ENCODE data around the gene SIMC1.
"Not testable (repeated sequence)": the region's sequence is repeated elsewhere in the genome, so short reads cannot be mapped to it uniquely, and the experiment has no call there.

The SIMC1 gene

DNA sequence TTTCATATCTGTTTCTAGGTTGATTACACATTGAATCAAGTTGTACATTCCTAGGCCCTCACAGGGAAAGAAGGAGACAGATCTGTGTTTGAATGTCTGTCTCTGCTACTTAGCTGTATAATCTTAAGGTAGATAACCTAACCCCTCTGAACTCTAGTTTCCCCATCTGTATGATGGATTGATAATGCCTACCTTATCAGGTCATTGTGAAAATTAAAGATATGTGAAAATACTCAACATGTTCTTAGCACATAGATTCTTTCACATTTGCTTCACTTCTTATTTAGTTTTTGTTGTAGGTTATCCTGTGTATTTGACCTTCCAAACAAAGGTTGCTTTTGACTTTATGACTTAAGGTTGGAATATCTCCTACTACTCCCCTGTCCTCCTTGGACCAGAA lies 50.8 kb downstream of the SIMC1 start:
- not testable (repeated sequence) for DNase-seq (ENCODE audit: insufficient read length, low spot score); FAIRE-seq

DNA sequence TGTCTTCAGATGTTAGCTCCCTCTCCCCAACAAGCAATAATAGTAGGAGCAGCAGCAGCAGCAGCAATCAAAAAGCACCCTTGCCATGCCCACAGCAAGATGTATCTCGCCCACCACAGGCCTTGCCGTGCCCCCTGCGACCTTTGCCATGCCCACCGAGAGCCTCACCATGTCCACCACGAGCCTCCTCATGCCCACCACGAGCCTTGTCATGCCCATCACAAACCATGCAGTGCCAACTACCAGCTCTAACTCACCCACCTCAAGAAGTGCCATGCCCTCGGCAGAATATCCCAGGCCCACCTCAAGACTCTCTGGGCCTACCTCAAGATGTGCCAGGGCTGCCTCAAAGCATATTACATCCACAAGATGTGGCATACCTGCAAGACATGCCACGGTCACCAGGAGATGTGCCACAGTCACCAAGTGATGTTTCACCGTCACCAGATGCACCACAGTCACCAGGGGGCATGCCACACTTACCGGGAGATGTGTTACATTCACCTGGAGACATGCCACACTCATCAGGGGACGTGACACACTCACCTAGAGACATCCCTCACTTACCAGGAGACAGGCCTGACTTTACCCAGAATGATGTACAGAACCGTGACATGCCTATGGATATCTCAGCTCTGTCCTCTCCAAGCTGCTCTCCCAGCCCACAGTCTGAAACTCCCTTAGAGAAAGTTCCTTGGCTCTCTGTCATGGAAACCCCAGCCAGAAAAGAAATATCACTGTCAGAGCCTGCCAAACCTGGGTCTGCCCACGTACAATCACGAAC lies 52.0 kb downstream of the SIMC1 start:
- FAIRE-seq; DNase-seq (ENCODE audit: insufficient read length, low spot score): not testable (repeated sequence)

DNA sequence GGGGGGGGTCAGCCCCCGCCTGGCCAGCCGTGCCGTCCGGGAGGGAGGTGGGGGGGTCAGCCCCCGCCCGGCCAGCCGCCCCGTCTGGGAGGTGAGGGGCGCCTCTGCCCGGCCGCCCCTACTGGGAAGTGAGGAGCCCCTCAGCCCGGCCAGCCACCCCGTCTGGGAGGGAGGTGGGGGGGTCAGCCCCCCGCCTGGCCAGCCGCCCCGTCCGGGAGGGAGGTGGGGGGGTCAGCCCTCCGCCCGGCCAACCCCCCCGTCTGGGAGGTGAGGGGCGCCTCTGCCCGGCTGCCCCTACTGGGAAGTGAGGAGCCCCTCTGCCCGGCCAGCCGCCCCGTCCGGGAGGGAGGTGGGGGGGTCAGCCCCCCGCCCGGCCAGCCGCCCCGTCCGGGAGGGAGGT lies 67.1 kb downstream of the SIMC1 start:
- not testable (repeated sequence) for FAIRE-seq; DNase-seq (ENCODE audit: insufficient read length, low spot score)

- DNase-seq (ENCODE audit: insufficient read length, low spot score) (no peak), FAIRE-seq (no peak)
These were observed 79.5 kb downstream of the SIMC1 start for GRCh38 chr5:176317534-176318374.

DNA sequence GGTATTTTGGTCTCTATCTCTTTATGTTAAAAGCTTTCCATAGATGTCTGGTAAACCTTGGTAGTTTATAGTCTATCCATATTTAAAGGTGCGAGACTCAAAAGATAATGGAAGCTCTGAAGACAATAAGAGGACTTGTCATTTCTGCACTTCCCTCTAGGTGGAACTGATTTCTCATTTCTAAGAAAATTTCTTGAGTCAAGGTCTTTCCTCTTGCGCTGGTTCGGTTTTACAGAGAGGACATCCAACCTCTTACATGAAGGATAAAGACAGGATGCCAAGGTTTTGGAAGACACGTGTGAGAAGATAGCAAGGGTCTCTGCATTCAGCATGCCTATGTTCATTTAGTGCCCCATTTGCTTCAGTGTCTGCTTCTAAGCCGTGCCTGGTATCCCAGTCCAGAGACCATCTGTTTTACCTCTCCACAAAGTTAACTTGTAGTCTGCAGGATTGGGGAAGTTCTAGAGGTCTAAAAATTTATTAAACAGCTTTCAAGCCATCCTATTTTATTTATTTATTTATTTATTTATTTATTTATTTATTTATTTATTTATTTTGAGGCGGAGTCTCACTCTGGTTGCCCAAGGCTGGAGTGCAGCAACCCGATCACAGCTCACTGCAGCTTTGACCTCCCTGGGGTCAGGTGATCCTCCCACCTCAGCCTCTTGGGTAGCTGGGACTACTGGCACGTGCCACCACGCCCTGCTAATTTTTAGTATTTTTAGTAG lies 81.8 kb downstream of the SIMC1 start:
- no peak for FAIRE-seq

GRCh38 chr5:176320577-176320976 lies 82.4 kb downstream of the SIMC1 start:
- no peak for FAIRE-seq
- no peak for DNase-seq (ENCODE audit: insufficient read length, low spot score)

More for the DNA sequence above, 81.8 kb downstream of the SIMC1 start:
- DNase-seq (ENCODE audit: insufficient read length, low spot score), result no peak

DNA sequence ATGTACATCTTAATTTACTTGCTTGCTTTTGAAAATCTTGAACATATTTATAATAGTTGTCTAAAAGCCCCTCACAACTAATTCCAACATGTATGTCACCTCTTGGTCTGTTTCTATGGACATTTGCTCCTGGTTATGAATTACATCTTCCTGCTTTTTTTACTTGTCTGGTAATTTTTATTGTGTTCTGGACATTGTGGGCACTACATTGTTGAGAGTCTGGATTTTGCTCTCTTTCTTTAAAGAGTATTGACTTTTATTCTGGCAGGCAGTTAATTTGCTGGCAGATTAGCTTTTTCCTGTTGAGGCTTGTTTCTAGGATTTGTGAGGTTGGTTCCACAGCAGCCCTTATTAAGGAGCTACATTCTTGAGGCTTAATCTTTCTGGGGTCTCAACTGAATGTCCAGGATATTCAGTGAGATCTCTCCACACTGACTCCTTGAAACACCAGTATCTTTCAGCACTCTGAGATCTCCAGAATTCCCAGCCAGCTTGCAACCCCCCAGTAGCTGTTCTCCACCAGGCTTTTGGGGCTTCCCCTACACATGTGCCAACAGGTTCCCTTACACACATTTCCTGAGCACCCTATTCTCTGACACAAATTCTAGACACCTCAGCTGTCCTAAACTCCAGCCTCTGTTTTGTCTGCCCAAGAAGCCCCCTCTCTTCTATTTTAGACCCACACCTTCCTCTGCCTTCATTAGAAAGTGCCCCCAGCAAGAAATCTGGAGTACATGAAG lies 96.0 kb downstream of the SIMC1 start:
- DNase-seq (ENCODE audit: insufficient read length, low spot score) (no peak), FAIRE-seq (no peak)

GRCh38 chr5:176337913-176338312 lies 99.7 kb downstream of the SIMC1 start:
- FAIRE-seq (no peak), DNase-seq (ENCODE audit: insufficient read length, low spot score) (no peak)

DNA sequence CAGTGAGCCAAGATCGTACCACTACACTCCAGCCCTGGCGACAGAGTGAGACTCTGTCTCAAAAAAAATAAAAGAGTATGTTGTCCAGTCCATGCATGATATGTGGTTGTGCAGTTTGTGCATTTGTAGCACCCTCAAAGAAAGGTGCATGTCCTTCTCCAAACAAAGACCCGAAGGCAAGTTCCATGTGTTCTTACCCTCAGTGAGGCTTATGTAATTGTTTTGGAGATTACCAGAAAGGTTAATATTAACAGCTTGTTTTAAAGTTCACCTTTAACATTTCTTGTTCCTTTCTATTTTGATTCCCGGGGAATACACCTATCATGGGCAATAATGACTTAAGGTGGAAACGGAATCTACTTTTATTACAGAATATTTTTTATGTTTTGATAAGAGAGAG lies 101.1 kb downstream of the SIMC1 start:
- no peak for FAIRE-seq
- no peak for DNase-seq (ENCODE audit: insufficient read length, low spot score)

- no peak for DNase-seq (ENCODE audit: insufficient read length, low spot score)
- FAIRE-seq, result no peak
These were observed 103.3 kb downstream of the SIMC1 start for GRCh38 chr5:176341325-176342157.

DNA sequence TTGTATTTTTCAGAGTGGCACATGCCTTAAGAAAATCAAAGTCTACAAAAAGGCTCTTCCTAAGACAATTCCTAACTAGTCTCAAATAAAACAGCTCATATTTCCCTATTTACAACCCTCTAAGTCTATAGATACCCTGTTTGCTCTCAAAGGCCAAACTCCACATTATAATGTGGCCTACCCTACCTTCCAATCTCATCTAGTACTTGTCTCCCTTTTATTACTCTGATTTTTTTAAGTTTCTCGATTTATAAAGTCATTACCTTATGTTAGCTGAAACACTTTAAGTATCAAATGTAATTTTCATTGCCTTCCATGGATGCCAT lies 103.9 kb downstream of the SIMC1 start:
- no peak for DNase-seq (ENCODE audit: insufficient read length, low spot score)

DNA sequence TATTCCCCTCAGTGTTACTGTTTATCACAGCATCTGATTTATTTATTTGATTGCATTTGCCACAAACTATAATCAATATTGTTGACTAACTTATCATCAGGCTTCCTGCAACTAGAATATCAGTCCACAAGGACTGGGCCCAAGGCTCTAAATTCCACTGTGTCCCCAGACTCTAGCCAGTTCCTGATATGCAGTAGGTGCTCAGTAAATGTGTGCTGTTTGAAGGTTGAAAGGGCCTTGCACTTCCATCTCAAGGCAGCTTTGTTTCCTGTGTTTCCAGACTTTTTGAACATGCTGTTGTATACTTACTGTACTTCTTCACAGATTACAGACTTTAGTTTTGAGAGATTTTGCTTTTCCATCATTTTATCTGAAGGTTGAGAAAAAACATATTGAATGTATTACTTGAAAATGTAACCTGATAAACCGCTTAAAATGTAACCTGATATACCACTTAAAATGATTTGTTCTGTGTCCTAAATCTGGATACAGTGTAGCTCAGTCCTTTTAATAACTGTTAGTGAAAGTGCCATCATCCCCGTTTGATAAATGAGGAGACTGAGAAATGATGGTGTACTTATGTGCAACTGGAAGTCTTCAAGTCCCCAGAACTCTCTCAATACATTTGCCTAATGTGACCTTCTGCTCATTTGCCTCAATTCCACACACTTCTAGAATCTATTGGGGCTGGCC lies 104.7 kb downstream of the SIMC1 start:
- no peak for FAIRE-seq
- DNase-seq (ENCODE audit: insufficient read length, low spot score), result no peak

More for the DNA sequence above, 103.9 kb downstream of the SIMC1 start:
- no peak for FAIRE-seq

- FAIRE-seq (no peak), DNase-seq (ENCODE audit: insufficient read length, low spot score) (no peak)
These were observed 112.2 kb downstream of the SIMC1 start for GRCh38 chr5:176350416-176350815.

DNA sequence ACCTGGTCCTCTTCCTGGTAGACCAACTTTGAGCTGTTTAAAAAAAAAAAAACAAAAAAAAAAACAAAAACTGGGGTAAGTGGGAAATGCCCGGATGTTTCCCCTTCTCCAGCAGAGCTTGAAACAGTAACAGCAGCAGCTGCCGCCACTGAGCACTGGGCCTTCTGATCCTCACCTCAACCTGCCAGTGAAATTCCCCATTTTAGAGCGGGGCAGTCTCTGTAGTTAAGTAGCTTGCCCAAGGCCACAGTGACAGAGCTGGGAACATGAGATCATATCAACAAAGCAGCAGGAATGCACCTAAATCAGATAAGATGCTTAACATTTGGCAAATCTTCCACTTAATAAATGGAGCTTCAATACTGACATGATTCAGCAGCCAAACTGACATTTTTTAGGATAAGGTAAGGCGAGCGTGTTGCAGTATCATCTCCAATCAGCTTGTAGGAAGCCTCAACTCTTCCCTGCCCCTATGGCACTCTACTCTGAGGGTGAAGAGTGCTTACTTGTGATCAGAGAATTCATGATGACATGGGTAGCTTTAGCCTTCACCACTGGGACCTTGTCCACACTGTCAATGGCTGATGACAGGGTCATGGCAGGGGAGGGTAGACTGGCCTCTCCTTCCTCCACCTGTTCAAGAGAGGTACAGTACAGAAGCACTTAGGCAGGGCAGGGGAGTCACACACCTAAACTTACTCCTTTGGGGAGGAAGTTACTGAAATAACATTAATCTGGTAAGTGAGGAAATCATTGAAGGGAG lies 114.1 kb downstream of the SIMC1 start:
- no peak for DNase-seq (ENCODE audit: insufficient read length, low spot score)
- no peak for FAIRE-seq

- DNase-seq (ENCODE audit: insufficient read length, low spot score) (no peak), FAIRE-seq (no peak)
These were observed 115.3 kb downstream of the SIMC1 start for GRCh38 chr5:176353533-176353932.

GRCh38 chr5:176355400-176356178 lies 117.4 kb downstream of the SIMC1 start:
- no peak for FAIRE-seq
- no peak for DNase-seq (ENCODE audit: insufficient read length, low spot score)

GRCh38 chr5:176356179-176356566 lies 117.9 kb downstream of the SIMC1 start:
- FAIRE-seq (no peak), DNase-seq (ENCODE audit: insufficient read length, low spot score) (no peak)

- DNase-seq (ENCODE audit: insufficient read length, low spot score) (no peak), FAIRE-seq (no peak)
These were observed 121.4 kb downstream of the SIMC1 start for GRCh38 chr5:176359658-176360057.

All from GM19239 (cell line).